GM18499 (cell line): ENCODE results near the gene ATP1B3.
A peak's percentile ranks its signal among the peaks of the same experiment; 100 is the strongest.
"Not testable (repeated sequence)": the region's sequence is repeated elsewhere in the genome, so short reads cannot be mapped to it uniquely, and the experiment has no call there.

Source experiments
- ATAC-seq: cut with Tn5 transposase; IDR thresholded peaks from one replicate; pipeline ENCODE4 v1.9.1; 2021; ENCODE audit warnings: moderate number of reproducible peaks; ENCODE audit not compliant: insufficient read depth, unreplicated experiment

The ATP1B3 gene

GRCh38 chr3:141859651-141860050 lies 16.8 kb upstream of the ATP1B3 start:
- ATAC-seq: no peak

- ATAC-seq: no peak
These were observed 16.3 kb upstream of the ATP1B3 start for GRCh38 chr3:141860086-141860669.

GRCh38 chr3:141860766-141861513 lies 15.5 kb upstream of the ATP1B3 start:
- ATAC-seq: no peak

GRCh38 chr3:141862279-141862816 lies 14.1 kb upstream of the ATP1B3 start:
- ATAC-seq: no peak

- ATAC-seq: no peak
These were observed 13.0 kb upstream of the ATP1B3 start for GRCh38 chr3:141863491-141863890.

- ATAC-seq: no peak
These were observed 12.0 kb upstream of the ATP1B3 start for GRCh38 chr3:141864281-141864970.

- ATAC-seq: no peak
These were observed 11.3 kb upstream of the ATP1B3 start for GRCh38 chr3:141865101-141865500.

GRCh38 chr3:141870091-141870687 lies 6.3 kb upstream of the ATP1B3 start:
- ATAC-seq: no peak

GRCh38 chr3:141875374-141875892 lies 1.0 kb upstream of the ATP1B3 start:
- no peak for ATAC-seq

- peak; percentile 15 for ATAC-seq
These were observed 506 bp upstream of the ATP1B3 start for GRCh38 chr3:141875893-141876380.

- peak; percentile 13 for ATAC-seq
These were observed 613 bp downstream of the ATP1B3 start for GRCh38 chr3:141876891-141877621.

- no peak for ATAC-seq
These were observed 1.5 kb downstream of the ATP1B3 start for GRCh38 chr3:141877911-141878310.

GRCh38 chr3:141878326-141878725 lies 1.9 kb downstream of the ATP1B3 start:
- ATAC-seq: no peak

GRCh38 chr3:141878817-141879216 lies 2.4 kb downstream of the ATP1B3 start:
- ATAC-seq: no peak

GRCh38 chr3:141881702-141882101 lies 5.3 kb downstream of the ATP1B3 start:
- no peak for ATAC-seq

GRCh38 chr3:141887051-141887450 lies 10.6 kb downstream of the ATP1B3 start:
- no peak for ATAC-seq

GRCh38 chr3:141888548-141888947 lies 12.1 kb downstream of the ATP1B3 start:
- ATAC-seq: not testable (repeated sequence)

GRCh38 chr3:141894524-141895176 lies 18.2 kb downstream of the ATP1B3 start:
- ATAC-seq: no peak

GRCh38 chr3:141895731-141896130 lies 19.3 kb downstream of the ATP1B3 start:
- no peak for ATAC-seq
